GM18861 (cell line): ENCODE measurements around the gene PIWIL4.
A peak's percentile ranks its signal among the peaks of the same experiment; 100 is the strongest.
"Not testable (repeated sequence)": the region's sequence is repeated elsewhere in the genome, so short reads cannot be mapped to it uniquely, and the experiment has no call there.

Source experiments
- ATAC-seq: cut with Tn5 transposase; IDR thresholded peaks from one replicate; pipeline ENCODE4 v1.9.1; 2021; ENCODE audit not compliant: unreplicated experiment

Gene PIWIL4

GRCh38 chr11:94583866-94584500, 16.8 kb downstream of the PIWIL4 start:
- peak; percentile 42 for ATAC-seq

GRCh38 chr11:94584978-94585377, 17.8 kb downstream of the PIWIL4 start:
- ATAC-seq = no peak

DNA sequence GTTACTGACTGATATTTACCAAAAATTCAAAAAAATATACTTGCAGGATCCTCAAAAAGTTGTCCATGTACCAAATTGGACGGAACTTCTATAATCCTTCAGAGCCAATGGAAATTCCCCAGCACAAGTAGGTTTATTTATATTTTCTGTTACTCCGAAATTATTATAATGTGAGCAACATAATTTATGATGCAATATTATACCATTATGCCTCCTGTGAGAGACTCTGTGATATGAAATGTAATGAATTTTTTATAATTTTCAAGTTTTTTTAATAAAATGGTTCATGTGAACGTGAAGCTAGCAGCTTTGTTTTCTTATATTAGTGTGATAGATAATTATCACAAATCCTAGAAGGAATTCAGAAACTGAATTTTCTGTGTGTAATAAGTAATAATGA, 18.2 kb downstream of the PIWIL4 start:
- no peak for ATAC-seq

DNA sequence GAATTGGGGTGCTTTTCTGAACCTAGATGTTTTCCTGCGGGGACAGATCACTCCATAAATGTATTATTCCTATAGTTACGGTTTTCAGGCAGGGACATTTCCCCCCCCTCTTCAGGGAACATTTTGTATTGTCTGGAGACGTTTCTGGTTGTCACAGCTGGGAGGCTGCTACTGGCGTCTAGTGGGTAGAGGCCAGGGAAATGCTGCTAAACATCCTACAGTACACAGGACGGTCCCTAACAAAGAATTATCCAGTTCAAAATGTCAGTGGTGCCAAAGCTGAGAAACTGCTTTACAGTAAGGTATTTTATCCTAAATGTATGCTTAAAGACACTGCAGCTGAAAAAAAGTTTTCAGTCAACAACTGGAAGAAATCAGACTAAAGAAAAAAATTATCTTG, 19.4 kb downstream of the PIWIL4 start:
- ATAC-seq = no peak

DNA sequence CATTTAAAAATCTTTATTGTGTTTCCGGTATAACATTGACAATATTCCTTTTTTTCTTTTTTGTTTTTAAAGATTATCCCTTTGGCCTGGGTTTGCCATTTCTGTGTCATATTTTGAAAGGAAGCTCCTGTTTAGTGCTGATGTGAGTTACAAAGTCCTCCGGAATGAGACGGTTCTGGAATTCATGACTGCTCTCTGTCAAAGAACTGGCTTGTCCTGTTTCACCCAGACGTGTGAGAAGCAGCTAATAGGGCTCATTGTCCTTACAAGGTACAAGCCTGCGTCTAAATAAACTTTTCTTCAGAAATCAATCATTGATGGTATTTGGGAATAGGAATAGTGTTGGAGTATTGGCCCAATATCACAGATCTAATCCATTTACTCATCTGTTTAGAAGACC, 19.8 kb downstream of the PIWIL4 start:
- ATAC-seq = no peak

DNA sequence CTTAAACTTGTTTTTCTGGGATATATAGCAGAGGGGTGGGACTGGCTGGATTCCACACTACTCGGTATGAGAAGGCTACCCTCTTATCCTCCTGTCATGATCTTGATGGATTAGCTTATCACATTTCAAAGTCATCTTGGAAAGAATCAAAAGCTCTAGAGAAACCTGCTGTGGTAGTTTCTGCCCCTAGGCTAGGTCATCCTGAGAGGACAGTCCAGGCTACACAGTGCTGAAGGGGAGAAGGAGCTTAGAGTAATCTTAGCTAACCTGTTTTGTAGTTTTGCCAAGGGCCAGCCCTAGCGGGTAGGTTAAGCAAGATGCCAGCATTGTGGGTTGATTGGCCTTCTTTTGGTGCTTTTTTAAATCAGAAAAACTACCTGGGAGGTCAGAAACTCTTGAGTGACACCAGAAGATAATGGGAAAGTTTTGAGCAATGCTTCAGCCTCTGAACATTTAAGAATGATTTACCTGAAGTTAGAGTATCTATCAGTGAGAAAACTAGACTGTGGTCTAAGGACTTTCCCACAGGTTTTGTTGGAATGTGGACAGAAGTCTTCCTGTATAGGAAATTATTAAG, 21.3 kb downstream of the PIWIL4 start:
- no peak for ATAC-seq

- no peak for ATAC-seq
Observed at GRCh38 chr11:94590352-94591041, 23.3 kb downstream of the PIWIL4 start.

GRCh38 chr11:94593030-94593429, 25.9 kb downstream of the PIWIL4 start:
- ATAC-seq = peak; percentile 60

DNA sequence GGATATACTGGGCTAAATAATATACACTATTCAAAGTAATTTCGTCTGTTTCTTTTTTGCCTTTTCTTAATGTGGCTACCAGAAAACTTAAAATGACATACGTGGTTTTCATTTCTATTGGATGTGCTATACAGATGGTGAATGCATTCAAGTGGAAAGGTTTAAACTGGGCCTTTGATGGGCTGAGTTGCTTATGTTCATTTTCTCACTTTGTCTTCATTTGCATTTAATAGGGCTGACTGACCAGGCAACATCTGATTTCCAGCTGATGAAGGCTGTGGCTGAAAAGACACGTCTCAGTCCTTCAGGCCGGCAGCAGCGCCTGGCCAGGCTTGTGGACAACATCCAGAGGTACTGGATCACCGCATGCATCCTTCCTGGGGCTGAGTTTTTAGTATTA, 27.9 kb downstream of the PIWIL4 start:
- peak; percentile 71 for ATAC-seq

DNA sequence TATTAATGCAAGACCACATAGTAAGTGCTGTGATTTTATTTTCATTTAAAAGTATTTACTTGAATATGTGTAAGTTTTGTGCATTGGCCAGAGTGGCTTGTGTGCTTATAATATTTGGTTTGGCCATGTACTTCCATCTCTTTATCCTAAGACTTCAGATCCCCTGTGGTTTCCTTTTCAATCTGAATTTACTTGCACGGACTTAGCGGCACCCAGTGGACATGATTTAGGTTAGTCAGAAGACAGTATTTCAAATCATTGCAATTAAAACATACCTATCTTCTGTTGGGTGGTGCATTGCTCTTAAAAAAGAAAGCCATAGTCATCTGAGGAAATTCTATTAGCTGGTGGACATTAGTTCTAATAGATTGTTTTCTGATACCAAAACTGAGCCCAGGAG, 30.7 kb downstream of the PIWIL4 start:
- no peak for ATAC-seq

DNA sequence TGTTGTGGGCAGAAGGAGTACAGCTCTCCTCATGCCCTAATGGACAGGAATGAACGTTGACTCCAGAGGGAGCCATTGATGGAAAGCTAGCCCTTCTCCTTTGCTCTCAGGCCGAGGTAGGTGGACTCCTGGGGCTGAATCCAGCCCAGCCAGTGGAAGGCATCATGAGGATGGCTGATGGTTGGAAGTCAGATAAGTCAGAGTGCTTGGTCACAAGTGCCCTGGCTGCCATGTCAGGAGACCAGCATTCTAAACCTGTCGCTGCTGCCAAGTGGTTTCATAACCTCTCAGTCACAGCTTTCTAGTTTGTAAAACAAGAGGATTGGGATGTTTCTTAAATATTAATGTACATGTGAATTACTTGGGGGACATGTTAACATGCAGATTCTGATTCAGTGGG, 32.3 kb downstream of the PIWIL4 start:
- no peak for ATAC-seq

DNA sequence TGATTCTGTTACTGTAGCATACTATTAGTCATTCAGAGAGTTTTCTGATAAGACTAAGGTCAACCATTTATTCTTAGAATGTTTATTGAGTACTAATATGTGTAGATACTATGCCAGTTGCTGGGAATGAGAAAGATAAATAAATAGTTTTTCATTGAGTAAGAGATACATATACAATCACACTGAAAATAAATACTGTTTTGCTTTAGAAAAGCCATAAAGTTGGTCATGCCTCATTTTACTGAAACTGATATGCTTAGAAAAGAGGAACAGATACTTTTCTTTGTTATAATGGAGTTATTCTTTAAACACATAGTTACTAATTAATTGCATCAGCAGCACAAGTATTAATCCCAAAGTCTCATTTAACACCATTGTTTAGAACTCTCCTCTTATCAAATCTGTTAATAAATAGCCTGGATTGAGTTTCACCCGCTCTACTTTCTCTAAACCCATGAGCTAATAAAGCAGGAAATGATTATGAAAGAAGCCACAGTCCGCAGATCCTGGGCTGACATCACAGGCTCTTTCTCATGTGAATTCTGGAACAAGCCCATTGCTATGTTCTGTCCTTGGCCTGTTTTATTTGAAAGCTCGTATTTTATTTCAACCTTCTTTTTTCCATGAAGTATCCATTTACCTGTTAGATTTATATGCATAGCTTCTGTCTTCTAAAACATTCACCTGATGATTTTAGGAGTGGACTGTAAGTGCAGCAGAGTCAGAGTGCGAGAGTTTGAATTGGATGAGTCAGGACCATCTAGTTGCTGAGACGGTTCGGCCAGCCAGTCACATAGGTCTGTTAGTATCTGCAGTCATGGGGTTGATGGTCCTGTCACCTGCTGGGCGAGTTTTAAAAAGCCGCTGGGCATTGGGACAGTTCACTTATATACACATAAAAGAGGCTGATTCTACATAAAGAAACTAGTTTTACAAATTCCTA, 35.5 kb downstream of the PIWIL4 start:
- ATAC-seq = peak; percentile 87

GRCh38 chr11:94603587-94603986, 36.4 kb downstream of the PIWIL4 start:
- ATAC-seq = no peak

GRCh38 chr11:94604482-94604881, 37.3 kb downstream of the PIWIL4 start:
- ATAC-seq = no peak

GRCh38 chr11:94613120-94613519, 46.0 kb downstream of the PIWIL4 start:
- ATAC-seq = no peak

- ATAC-seq = peak; percentile 96
Observed at GRCh38 chr11:94623120-94623735, 56.1 kb downstream of the PIWIL4 start.

DNA sequence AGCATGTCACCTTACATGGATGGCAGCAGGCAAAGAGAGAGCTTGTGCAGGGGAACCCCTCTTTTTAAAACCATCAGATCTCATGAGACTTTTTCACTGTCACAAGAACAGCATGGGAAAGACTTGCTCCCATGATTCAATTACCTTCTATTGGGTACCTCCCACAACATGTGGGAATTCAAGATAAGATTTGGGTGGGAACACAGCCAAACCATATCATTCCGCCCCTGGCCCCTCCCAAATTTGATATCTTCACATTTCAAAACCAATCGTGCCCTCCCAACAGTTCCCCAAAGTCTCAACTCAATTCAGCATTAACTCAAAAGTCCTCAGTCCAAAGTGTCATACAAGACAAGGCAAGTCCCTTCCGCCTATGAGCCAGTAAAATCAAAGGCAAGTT, 58.3 kb downstream of the PIWIL4 start:
- not testable (repeated sequence) for ATAC-seq

- ATAC-seq = not testable (repeated sequence)
Observed at GRCh38 chr11:94627003-94627560, 59.9 kb downstream of the PIWIL4 start.

- ATAC-seq = no peak
Observed at GRCh38 chr11:94629741-94630140, 62.6 kb downstream of the PIWIL4 start.

DNA sequence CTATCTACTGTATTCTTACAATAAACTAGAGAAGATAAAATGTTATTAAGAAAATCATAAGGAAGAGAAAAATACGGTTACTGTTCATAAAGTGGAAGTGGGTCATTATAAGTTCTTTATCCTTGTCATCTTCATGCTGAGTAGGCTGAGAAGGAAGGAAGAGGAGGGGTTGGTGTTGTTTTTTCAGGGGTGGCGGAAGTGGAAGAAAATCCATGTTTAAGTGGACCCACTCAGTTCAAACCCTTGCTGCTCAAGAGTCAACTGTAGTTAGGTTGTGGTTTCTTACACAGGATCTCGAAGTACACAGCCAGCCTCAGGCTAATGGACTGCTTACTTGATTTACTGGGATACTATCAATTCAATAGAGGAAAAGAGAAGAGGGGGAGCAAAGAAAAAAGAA, 63.1 kb downstream of the PIWIL4 start:
- ATAC-seq = no peak

DNA sequence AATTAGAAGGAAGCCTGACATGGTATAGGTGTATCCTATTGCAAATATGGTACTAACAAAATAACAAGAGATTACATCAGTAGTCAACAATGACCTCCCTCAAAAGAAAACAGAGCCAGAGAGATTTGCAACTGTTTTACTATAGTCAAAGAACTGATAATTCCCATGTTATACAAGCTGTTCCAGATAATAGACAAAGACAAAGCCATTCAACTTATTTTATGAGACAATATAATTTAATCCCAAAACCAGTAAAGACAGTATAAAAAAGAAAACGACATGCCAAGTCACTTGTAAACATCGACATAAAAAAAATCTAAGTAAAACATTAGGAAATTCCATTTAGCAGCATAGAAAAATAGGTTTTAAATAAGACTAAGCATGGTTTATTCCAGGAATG, 65.2 kb downstream of the PIWIL4 start:
- ATAC-seq = no peak
